Loucy (cell line): Measurements from ENCODE around the gene MARK4.

Experiments used
- CTCF ChIP-seq: fragments of 200-600 bp; sonication (generic); conservative IDR thresholded peaks from 2 replicates; pipeline ENCODE4 v1.5.1; 2014; ENCODE audit warnings: mild to moderate bottlenecking, antibody characterized with exemption, low read length
- EZH2phosphoT487 ChIP-seq: fragments of 200-600 bp; IDR thresholded peaks from 2 replicates; pipeline ENCODE4 v1.6.1; 2018; ENCODE audit warnings: antibody characterized with exemption, mild to moderate bottlenecking, moderate library complexity, borderline replicate concordance

GRCh38 chr19:45283443-45284033 is 32.5 kb downstream of the MARK4 start:
- no peak for TF ChIP-seq CTCF
- TF ChIP-seq EZH2phosphoT487, result no peak
